ENCODE data around the gene TMEM154.

TMEM154 gene

DNA sequence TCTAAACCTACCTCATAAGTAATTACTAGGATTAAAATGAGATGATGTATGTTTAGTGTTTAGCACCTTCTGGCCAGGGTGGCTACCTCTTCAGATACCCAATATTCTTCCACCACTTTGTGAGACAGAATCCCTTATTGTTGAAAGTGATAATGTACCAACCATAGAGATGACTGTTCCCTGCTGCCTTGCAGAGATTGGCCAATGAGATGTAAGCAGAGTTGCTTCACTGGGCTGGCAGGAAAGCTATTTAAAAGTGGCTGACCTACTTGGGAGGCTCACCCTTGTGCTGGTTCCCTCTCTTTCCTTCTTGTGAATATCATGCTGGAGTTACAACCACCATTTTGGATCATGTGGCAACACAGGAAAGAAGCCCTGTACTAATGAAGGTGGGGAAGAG is 58.9 kb downstream of the TMEM154 start:
- DNase-seq, result no peak

DNA sequence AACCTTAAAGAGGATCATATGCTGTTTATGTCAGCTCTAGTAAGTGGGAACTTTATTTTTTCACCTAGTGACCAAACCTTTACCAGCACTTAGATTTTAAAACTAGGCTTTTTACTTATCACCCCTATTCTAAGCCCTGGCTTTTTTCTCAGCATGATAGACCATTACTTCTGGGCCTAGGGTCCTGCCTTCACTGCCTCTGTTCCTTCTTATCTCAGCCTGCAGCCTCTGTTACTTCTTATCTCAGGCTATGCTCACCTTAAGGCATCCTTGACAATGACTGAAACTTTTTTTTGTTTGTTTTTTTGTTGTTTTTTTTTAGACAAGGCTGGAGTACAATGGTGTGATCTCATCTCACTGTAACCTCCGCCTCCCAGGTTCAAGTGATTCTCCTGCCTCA is 59.6 kb downstream of the TMEM154 start:
- no peak for DNase-seq

DNA sequence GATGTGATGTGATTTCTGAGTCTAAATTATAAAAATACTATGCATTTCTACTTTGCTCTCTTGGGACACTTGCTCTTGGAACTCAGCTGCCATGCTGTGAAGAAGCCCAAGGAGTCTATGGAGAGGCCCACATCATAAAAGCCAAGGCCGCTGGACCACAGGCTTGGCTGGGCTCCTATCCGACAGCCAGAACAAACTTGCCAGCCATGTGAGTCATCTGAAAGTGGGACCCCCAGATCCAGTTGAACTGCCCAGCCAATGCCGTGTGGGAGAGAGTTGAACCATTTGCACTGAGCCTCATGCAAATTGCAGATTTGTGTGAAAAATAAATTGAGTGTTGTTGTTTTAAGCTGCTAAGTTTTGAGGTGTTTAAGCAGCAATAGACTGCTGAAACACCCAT is 60.2 kb downstream of the TMEM154 start:
- DNase-seq, result no peak

DNA sequence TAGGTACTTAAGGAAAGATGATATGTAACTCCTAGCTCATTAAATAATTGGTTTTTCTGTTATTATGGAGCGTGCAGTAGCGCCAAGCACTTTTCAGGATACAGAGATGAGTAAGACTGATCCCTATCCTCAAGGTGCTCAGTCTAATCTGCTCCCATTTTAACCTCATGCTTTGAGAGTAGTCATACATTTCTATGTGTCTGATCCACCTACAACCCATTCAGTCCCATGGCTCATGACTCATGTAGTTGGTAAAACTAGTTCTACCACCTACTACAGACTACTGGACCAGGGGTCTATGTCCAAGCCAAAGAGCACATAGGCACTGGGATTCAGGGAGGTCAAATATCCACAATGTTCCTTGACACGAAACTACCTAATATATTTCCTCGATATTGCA is 60.8 kb downstream of the TMEM154 start:
- no peak for DNase-seq

DNA sequence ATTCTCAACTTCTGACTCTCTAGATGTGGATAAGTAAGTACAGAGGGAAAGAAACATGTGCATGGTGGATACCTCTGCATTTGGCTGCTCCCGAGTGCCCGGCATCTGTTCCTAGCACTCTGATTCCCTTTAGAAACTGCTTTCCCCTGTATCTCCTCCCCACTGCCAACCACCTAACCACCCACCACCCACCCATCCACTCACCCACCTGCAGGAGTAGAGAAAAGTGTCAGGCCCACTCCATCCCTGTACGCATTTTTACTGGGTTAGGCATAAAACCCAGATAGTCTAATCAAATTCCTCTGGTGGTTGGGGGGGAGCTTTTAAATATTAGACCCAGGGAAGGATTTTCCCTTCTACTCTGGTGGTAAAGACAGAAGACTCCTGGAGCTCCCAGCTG is 63.0 kb downstream of the TMEM154 start:
- no peak for DNase-seq

DNA sequence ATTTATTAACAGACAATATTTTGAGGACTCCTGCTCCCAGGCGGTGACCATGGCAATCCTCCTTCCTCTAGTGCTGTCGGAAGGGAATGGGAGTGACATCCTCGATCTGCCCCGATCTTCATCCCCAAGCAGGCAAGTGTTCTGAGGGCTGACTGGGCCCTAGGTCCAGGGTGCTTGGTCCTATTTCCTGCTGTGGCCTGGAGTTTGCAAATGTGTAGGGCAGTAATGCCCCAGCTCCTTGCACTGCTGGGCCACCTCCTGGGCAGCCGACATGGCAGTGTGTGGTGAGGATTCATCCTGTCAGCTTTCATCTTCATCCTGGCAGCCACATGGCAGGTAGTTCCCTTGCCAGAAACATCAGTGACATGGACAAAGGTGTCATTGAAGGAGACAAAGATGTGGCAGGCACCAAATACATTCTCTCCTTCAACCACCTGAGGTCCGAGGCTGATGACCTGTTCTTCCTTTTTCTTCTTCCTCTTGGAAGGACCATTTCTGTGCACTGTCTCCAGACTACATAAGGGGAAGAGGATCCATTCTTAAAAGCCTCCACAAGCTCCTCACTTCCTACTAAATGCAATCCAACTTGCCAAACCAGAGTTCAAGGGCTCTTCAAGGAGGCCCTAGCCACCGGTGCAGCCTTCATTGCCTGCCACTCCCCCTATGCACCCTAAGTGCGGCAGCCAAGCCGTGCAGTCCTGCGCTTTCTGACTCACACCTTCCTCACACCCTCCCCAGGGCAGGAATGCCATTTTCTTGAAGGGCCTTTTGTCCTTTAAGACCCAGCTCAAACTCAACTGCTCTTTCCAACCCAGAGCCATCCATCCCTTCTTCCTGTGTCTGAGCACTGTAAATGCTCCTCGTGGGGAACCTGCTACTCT is 65.7 kb downstream of the TMEM154 start:
- DNase-seq, result no peak

DNA sequence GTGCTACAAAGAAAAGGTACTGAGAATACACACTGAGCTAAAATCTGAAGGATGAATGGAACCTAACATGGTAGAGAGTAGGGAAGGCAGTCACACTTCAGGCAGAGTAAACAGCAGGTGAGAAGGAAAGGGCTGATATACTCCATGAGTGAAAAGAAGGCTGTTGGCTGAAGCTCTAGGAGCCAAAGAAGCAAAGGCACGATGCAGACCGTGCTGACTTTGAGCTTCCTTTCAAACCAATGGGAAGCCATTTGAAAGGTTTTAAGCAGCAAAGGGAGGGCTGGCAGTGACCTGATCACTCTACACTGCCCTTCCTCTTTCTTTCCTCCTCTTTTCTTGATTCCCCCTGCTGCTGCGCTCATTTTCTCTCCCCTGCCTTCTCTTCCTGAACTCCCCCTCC is 66.4 kb downstream of the TMEM154 start:
- no peak for DNase-seq

DNA sequence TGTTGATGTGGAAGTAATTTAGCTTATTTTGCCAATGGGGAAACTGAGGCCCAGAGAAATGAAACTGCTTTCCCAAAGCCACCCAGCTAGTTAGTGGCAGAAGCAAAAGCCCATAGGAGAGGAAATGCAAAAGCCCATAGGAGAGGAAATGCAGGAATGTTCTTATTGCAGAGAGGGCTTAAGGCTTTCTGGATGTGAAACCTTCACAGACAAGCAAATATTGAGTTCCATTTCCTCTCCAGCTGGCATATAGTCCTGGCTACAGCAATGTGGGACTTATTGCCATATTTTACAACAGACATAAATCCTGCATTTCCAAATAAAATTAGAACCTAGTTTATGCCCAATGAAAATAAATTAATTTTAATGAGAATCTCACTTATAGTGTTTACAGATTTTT is 69.7 kb downstream of the TMEM154 start:
- no peak for DNase-seq

DNA sequence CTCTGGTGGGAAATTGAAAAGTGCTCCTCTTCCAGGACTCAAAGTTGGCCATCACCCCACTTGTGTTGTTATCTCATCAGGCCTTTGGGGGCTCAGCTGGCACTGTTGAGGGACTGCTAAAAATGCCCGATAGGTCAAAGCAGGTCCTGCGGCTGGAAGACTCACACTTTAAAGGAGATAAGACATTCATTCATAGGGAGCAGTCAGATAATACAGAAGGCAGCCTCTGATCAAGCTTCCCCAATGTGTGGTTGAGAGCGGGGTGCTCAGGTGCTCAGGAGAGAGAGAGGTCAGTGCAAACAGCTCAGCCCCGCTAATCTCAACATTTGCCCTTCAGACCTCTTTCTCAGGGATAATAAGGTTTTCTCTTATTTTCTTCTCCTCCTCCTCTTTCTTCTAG is 70.3 kb downstream of the TMEM154 start:
- DNase-seq, result no peak

DNA sequence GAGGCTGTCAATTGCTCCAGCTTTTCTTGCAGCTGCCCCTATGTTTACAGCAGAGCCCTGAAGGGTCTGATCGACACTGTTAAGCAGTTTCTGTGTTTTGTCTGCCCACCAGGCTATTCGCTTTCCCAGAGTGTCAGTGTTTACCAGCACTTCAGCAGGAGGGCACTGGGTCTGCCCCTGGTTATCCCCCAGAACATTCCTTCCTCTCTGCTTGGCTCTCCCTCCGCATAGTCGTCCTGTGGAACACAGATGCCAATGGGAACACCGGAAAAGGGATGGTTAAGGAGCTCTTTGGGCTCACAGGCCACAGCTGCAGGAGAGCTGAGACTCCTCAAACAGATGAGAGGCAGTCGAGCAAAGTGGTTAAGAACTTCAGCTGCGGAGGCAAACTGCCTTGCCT is 72.6 kb downstream of the TMEM154 start:
- DNase-seq, result no peak

DNA sequence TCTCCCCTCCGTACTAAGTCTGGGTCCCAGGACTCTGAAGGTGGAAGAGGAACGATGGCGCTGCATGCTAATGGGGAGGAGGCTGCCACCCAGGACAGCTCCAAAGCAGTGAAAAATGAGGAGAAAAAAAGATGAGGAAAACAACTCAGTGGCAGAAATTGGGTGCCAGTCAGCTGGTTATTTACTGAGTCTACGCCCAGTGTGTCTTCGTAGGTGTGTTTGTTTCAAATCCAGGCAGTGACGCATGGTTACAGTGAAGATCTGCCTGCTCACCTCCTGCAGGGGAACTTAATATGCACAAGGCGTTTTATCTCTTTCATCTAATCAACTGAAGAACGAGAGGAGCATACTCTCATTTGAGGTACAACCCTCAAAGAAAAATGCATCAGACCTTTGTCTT is 73.0 kb downstream of the TMEM154 start:
- no peak for DNase-seq

DNA sequence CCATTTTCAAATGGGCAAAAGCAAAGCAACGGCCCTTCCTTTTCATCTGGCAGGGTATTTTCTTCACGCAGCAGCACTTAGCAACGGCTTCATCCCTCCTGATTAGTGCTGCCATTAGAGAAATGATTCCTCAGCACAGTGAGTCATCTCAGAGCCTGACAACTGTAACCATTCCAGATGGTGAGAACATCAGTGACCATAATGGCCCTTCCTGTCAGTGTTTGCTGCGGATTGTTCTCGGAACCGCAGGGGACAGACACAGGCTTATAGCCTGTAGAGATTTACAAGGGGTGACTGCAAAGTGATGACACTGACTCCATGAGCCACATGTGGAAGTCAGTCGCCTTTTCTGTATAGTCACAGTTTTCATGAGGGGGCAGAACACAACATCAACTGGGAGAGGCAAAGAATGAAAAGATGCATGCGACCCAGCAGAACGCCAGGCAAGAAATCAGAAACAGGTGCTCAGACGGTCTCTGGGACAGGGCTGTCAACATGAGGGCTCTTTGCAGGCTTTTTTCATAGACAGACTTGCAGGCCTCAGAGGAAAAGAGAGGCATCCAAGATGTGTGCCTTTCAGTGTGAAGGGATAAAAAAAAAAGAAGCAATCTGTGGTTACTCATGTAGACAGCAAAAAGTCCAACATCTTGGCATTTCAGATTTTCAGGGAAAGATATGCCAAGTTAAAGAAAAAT is 74.0 kb downstream of the TMEM154 start:
- DNase-seq, result no peak

DNA sequence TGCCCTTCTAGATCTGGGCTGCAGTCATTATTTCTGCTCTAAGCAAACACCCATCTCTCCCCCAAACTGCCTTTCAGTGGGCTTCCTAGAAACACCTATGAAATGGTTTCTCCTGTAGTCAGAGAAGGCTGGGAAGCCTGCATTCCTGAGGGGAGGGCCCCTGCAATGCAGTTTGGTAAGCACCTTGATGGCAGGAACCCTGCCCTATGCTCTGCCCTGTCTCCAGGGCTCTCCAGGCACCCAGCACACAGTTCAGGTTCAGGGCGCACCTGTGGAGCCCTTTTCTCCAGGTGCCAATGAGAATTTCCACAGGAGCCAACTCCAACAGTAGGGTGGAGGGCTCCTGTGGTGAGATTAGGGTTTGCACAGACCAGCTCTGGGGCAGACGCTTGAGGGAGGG is 74.8 kb downstream of the TMEM154 start:
- DNase-seq, result no peak

DNA sequence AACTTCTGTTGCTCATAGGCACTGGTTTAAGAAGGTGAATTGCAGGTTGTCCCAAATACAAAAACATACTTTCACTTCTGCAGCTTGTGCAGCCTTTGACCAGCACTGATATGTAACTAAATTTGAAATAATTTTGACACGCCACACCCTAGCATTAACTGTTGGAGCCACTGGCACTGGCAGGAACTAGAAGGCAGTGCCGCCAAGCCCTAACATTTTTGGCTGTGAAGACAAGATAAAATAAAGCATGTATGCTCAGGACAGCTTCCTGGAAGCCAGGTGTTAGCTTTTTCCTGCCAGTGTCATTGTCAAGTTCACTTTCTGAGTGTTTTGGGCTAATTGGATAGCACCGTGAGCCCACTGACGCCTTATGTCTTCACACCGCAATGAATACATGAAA is 78.6 kb downstream of the TMEM154 start:
- DNase-seq, result no peak

DNA sequence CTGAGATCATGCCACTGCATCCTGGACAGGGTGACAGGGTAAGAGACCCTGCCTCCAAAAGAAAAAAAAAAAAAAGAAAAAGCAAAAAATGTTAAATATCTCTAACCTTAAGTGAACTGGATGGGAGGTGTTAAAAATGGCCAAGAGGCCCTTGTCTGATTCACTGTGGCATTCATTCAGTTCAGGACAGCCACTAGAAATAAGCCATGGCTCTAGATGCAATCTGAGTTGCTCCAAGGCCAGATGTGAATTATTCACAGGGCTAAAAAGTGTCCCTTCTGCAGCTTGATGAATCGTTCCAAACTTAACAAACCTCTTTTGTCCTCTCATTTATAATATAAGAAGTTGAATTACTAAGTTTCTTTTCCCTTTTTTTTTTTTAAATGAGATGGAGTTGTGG is 80.2 kb downstream of the TMEM154 start:
- no peak for DNase-seq

DNA sequence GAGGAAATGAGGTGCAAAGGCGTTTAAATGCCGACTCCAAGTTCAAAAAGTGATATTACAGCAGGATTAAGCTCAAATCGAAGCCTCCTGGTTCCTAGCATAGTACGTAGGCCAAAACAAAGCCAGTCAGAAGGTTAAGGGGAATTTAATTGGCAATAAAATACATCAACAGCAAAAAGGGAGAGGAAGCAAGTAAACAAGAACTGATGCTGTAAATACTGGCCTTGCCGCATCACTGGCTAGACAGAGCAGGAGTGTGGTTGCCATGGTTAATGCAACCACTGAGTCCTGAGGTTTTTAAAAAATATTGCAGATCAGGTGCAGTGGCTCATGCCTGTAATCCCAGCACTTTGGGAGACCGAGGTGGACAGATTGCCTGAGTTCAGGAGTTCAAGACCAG is 80.7 kb downstream of the TMEM154 start:
- DNase-seq, result no peak

DNA sequence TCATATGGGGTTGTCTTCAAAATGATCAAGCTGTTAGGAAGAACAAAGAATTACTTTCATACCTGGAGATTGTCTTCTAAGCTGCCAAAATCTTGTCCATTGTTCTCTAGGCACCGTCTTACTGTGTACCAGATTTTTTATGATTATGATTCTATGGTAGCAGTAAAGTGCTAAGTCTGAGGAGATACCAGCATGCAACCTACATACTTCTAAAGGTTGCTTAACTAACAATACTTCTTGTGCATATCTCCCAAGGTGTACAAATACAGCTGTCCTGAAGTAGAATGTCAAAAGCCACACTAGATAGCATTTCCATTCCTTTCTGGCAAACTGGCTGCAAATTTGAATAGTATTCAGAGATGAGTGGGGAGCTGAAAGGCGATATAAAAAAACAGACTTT is 81.3 kb downstream of the TMEM154 start:
- no peak for DNase-seq

DNA sequence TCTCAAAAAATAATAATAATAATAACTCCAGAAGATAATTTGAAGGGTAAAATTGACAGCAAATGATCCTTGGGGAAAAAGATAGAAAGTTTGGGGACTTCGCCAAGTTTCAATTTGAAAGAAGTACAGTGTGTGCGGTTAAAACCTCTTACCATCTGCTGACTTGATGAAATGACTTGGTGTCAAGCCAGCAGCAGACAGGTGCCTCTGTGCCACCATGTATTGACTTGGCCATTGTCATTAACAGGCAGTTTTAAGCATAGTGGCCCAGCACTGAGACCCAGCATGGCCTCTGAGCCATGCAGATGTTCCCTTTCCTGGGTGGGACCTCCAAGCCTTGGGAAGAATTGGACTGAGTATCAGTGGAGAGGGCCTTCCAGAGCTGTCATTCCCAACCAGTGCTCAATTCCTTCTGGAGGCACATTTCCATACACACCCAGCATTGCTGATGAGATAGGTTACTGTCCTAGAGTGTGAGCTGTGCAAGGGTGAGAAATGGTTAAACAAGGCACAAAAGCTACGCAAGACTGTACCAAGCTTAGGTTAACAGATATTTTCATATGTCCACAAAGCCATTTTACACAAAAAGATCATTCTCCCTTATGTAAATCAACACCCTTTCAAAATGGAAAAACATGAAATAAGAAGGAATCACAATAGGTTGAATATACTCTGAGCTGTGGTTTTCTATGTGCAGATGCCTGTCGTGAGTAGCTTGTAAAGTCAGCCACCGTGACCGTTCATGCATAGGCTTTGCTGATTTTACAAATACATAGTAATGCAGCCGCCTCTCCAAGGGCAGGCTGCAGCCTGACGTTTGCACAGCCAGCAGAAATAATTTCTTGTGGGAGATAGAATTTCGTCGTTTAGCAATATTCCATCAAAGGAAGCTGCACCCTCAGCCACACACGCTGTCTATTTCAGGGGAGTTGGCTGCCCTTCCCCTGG is 84.5 kb downstream of the TMEM154 start:
- no peak for DNase-seq

DNA sequence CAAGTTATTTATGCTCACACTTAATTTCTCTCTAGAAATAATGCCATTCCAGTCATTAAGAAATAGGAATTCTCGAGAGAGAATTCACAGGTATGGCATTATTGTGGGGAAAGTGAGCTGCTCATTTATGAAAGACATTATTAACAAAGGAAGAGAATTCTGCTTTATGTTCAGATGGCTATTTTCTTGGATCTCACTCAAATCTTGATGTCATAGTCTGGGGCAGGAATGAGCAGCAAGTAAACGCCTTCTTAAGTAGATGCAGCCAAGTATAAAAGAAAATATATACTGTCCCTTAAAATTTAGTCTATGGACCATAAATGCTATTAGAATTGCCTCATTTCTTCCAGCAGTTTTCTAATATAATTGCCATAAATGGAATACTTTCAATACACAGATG is 85.7 kb downstream of the TMEM154 start:
- no peak for DNase-seq

DNA sequence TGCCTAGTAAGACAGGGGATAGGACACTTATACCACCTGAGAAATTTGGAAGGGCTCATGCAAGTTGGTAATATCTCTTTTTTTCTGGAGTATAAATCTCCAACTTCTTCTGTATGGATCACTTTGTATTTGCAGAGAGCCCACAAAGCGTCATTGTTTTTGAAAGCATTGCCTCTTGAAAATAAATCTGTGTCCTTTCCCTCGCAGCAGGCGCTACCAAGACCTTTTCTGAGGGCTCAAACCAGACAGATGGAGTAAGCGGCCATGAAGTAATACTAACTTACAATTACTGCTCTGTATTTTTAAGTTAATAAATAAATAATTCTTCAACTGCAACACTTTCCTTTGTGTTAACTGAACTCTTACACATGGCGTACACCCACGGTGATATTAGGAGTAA is 87.9 kb downstream of the TMEM154 start:
- no peak for DNase-seq

DNA sequence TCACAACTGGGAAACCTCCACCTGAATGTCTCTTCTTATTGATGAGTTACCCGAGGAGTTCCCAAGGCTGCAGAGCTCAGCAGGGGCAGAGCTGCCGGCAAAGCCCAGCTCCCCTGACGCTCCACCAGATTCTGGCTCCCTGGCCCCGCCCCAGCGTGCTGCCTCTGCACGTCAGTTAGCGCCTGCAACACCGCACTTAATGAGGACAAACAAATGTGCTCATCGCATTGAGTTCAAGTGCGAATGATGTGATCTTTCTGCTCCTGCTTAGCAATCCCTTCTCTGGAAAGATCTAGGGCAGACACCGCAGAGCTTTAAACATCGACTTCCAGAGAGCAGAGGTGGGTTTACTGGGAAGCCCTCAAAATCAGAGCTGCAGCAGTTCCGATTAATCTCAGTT is 88.4 kb downstream of the TMEM154 start:
- DNase-seq, result peak; percentile 11 to 23

DNA sequence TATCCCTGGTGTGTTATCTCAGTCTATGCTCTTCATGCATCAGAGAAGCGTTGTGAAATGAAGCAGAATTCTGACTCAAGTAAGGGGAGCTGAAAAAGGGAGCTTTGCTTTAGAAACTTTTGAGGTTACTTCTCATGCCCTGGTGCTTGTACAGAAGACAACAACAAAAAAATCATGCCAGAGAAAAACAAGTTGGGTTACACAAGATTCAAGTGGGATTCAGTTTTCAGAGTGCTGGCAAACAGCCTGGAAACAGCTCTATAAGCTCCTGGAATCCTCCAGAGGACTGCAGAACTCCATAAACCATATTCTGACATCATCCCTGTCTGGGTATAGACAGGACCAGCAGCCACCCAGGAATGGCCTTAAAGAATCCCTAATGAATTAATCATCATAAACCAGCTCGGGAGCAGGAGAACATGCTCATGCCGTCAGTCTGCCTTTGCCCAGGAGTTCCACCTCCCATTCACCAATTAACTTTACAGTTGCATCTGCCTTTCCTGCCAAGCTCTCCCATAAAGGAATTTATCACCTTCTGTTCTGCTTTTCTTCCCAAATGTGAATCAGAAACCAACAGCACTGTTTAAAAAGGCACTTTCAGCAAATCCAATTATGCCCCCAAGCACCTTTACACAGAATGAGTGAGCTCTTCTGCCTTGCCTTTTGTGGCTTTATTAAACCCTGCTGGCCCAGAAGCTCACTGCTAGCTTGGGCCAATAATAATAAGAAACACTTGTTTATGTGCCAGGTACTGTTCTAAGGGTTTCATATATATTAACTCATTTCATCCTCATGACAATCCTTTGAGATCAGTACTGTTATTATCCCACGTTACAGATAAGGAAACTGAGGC is 89.4 kb downstream of the TMEM154 start:
- DNase-seq, result no peak

All from stimulated activated CD4-positive, alpha-beta T cell treated with anti-CD3 and anti-CD28 coated beads, Interleukin-2, amount 100 ng/mL, for 48 hours (primary cell).